ENCODE measurements around the gene EFNA4. TPM values are rescaled to one million over a fixed set of nuclear protein-coding genes. Genes with fewer than 3 reads are reported as not detected.

Gene EFNA4
- total RNA-seq, 1 experiment from 2014 or later, result 11.8 TPM

- Histone ChIP-seq H4K5ac (ENCODE audit: insufficient read length, low read depth, low read length) (no peak overlapping the region), H2BK15ac (ENCODE audit: low read depth, low read length) (no peak overlapping the region), H4K91ac (ENCODE audit: insufficient read length, low read depth, low read length) (no peak overlapping the region), H3K18ac (ENCODE audit: insufficient read length, low read depth, low read length) (no peak overlapping the region), H3K23ac (ENCODE audit: insufficient read length, low read depth, low read length) (no peak overlapping the region), H2BK12ac (ENCODE audit: insufficient read length, low read depth, low read length) (no peak overlapping the region), H3K14ac (ENCODE audit: insufficient read depth, low read length) (no peak overlapping the region), H2AFZ (ENCODE audit: low read length) (no peak overlapping the region), H3K79me1 (ENCODE audit: insufficient read depth, low read depth, low read length, poor library complexity, severe bottlenecking) (no peaks in the 10 kb centered on the region), H3K4me1 (ENCODE audit: insufficient read depth, low read length) (no peaks in the 10 kb centered on the region; the same call in 1 of the 2 replicates), H3T11ph (ENCODE audit: low read length) (no peak overlapping the region), H3K27ac (ENCODE audit: insufficient read length, low read depth, low read length) (no peak overlapping the region), H3K9ac (ENCODE audit: extremely low read depth, insufficient read length, low read length) (no peak overlapping the region), H4K8ac (replicated peaks; ENCODE audit: insufficient read length, low read depth, low read length) (no peak overlapping the region), H3K4me2 (ENCODE audit: insufficient read depth, insufficient read length, low read length) (no peak overlapping the region), H2BK120ac (ENCODE audit: low read depth, low read length, poor library complexity, severe bottlenecking) (no peak overlapping the region), H4K20me1 (ENCODE audit: control insufficient read depth, insufficient read depth, insufficient read length) (no peaks in the 10 kb centered on the region), H3K23me2 (ENCODE audit: insufficient read length, low read depth, low read length, poor library complexity, severe bottlenecking) (peaks cover 16% of the 10 kb centered on the region), H3K79me2 (ENCODE audit: insufficient read depth, low read length) (no peaks in the 10 kb centered on the region), H3K4ac (ENCODE audit: low read depth, low read length) (no peak overlapping the region), H2BK5ac (ENCODE audit: insufficient read length, low read length) (no peak overlapping the region), H3K56ac (ENCODE audit: insufficient read length, low read depth, low read length) (no peak overlapping the region), H2AK5ac (ENCODE audit: insufficient read length, low read length) (no peak overlapping the region), H2BK20ac (ENCODE audit: low read depth, low read length, poor library complexity, severe bottlenecking) (no peak overlapping the region), H3K27me3 (ENCODE audit: insufficient read depth, low read length) (peaks cover 4% of the 10 kb centered on the region; the same call in 1 of the 2 replicates), H3K9me3 (ENCODE audit: control insufficient read depth, low read depth, low read length) (no peaks in the 10 kb centered on the region)
- Mint-ChIP-seq H3K27ac (no peak overlapping the region), H3K4me1 (peaks cover 21 to 24% of the 10 kb centered on the region in 2 experiments), H3K27me3 (ENCODE audit: low read depth) (peaks cover 19% of the 10 kb centered on the region), H3K36me3 (ENCODE audit: insufficient read depth in 1 of 3, low read depth in 3 of 3) (peaks cover 10 to 18% (median 18%) of the 10 kb centered on the region in 3 experiments; a peak in 6 of 7 replicates), H3K4me3 (no peak overlapping the region), H3K9me3 (no peaks in the 10 kb centered on the region)
- WGBS (ENCODE audit: extremely low coverage, insufficient read length, low lambda C conversion rate), result no CpG with 5 or more reads among the region's 7 CpGs
- DNase-seq, result no peak
- TF ChIP-seq CTCF (conservative IDR thresholded peaks at IDR 0.05), result no peak
Observed at GRCh38 chr1:155053531-155054105, 9.9 kb upstream of the EFNA4 start.

Data from H9 (cell line).